ENCODE measurements around the gene BNC2.

The BNC2 gene

GRCh38 chr9:16377311-16377710 is 493.2 kb downstream of the BNC2 start:
- Mint-ChIP-seq H3K4me3 (no peak overlapping the region), H3K36me3 (ENCODE audit: low read depth) (no peaks in the 10 kb centered on the region), H3K4me1 (no peaks in the 10 kb centered on the region), H3K9me3 (peaks cover 14% of the 10 kb centered on the region), H3K27ac (no peak overlapping the region), H3K27me3 (ENCODE audit: low read depth) (peaks cover 3% of the 10 kb centered on the region)
- TF ChIP-seq CTCF (IDR thresholded peaks at IDR 0.05; ENCODE audit: unreplicated experiment in 3 of 3) = no peak

- no peaks in the 10 kb centered on the region for H3K36me3 Mint-ChIP-seq (ENCODE audit: low read depth)
- H3K27ac Mint-ChIP-seq = no peak overlapping the region
- peaks cover 3% of the 10 kb centered on the region for H3K27me3 Mint-ChIP-seq (ENCODE audit: low read depth)
- peaks cover 9% of the 10 kb centered on the region for H3K9me3 Mint-ChIP-seq
- no peak for TF ChIP-seq CTCF (IDR thresholded peaks at IDR 0.05; ENCODE audit: unreplicated experiment in 3 of 3)
- H3K4me1 Mint-ChIP-seq = no peaks in the 10 kb centered on the region
- no peak overlapping the region for H3K4me3 Mint-ChIP-seq
These were observed 499.2 kb downstream of the BNC2 start for GRCh38 chr9:16371306-16371705.

- Mint-ChIP-seq H3K9me3 (peaks cover 14% of the 10 kb centered on the region), H3K27ac (no peak overlapping the region), H3K4me3 (no peak overlapping the region), H3K27me3 (ENCODE audit: low read depth) (peaks cover 8% of the 10 kb centered on the region), H3K4me1 (no peaks in the 10 kb centered on the region), H3K36me3 (ENCODE audit: low read depth) (no peaks in the 10 kb centered on the region)
- no peak for TF ChIP-seq CTCF (IDR thresholded peaks at IDR 0.05; ENCODE audit: unreplicated experiment in 3 of 3)
These were observed 499.8 kb downstream of the BNC2 start for GRCh38 chr9:16370647-16371046.

GRCh38 chr9:16369427-16369826 is 501.0 kb downstream of the BNC2 start:
- Mint-ChIP-seq H3K27me3 (ENCODE audit: low read depth) (peaks cover 8% of the 10 kb centered on the region), H3K9me3 (peaks cover 14% of the 10 kb centered on the region), H3K4me1 (no peaks in the 10 kb centered on the region), H3K4me3 (no peak overlapping the region), H3K36me3 (ENCODE audit: low read depth) (no peaks in the 10 kb centered on the region), H3K27ac (no peak overlapping the region)
- no peak for TF ChIP-seq CTCF (IDR thresholded peaks at IDR 0.05; ENCODE audit: unreplicated experiment in 3 of 3)

GRCh38 chr9:16368237-16369087 is 502.0 kb downstream of the BNC2 start:
- Mint-ChIP-seq H3K27me3 (ENCODE audit: low read depth) (peaks cover 8% of the 10 kb centered on the region), H3K27ac (no peak overlapping the region), H3K9me3 (peaks cover 11% of the 10 kb centered on the region), H3K4me1 (no peaks in the 10 kb centered on the region), H3K4me3 (no peak overlapping the region), H3K36me3 (ENCODE audit: low read depth) (no peaks in the 10 kb centered on the region)
- no peak for TF ChIP-seq CTCF (IDR thresholded peaks at IDR 0.05; ENCODE audit: unreplicated experiment in 3 of 3)
